Middle frontal gyrus (tissue), 1 donor: ENCODE data around the gene DAZ2.
"Not testable (repeated sequence)": the region's sequence is repeated elsewhere in the genome, so short reads cannot be mapped to it uniquely, and the experiment has no call there.

ENCODE experiments used
- DNase-seq: peaks from one replicate; pipeline ENCODE4 v3.0.0-alpha.2; 2015; ENCODE audit warnings: low spot score; ENCODE audit errors: extremely low spot score

Gene DAZ2, protein sequence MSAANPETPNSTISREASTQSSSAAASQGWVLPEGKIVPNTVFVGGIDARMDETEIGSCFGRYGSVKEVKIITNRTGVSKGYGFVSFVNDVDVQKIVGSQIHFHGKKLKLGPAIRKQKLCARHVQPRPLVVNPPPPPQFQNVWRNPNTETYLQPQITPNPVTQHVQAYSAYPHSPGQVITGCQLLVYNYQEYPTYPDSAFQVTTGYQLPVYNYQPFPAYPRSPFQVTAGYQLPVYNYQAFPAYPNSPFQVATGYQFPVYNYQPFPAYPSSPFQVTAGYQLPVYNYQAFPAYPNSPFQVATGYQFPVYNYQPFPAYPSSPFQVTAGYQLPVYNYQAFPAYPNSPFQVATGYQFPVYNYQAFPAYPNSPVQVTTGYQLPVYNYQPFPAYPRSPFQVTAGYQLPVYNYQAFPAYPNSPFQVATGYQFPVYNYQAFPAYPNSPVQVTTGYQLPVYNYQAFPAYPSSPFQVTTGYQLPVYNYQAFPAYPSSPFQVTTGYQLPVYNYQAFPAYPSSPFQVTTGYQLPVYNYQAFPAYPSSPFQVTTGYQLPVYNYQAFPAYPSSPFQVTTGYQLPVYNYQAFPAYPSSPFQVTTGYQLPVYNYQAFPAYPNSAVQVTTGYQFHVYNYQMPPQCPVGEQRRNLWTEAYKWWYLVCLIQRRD

GRCh38 chrY:23219233-23219632, at the start of gene DAZ2:
TSS of gene DAZ2 (plus strand) at chrY:23219533. CDS start at chrY:23219741, 208 bp downstream.
- DNase-seq, result not testable (repeated sequence)

- DNase-seq, result not testable (repeated sequence)
Measured at GRCh38 chrY:23198908-23199307, 20.4 kb upstream of the DAZ2 start, which contains the start of gene DAZ1. TSS of gene DAZ1 (minus strand) at chrY:23199008. CDS start at chrY:23198800, 208 bp downstream.

- not testable (repeated sequence) for DNase-seq
Measured at GRCh38 chrY:23207455-23207854, 11.9 kb upstream of the DAZ2 start.

DNA sequence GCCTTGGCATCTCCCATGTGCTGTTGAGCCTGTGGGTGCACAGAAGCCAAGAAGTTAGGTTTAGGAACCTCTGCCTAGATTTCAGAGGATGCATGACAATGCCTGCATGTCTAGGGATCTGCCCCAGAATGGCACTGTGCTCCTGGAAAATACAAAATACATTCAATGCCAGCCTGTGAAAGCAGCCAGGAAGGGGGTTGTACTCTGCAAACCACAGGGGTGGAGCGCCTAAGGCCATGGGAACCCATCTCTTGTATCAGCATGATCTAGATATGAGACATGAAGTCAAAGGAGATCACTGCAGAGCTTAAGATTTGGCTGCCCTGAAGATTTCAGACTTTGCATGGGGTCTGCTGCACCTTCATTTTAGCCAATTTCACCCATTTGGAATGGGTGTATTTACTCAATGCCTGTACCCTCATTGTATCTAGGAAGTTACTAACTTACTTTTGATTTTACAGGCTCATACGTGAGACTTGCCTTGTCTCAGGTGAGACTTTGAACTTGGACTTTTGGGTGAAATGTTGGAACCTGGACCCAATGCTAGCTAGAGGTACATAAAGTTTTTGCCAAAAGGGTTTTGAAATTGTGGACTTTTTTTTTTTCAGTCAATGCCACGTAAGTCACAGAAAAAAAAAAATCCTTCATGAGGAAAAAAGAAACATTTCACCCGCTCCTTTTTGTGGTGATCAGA, 9.4 kb upstream of the DAZ2 start:
- not testable (repeated sequence) for DNase-seq

- not testable (repeated sequence) for DNase-seq
Measured at GRCh38 chrY:23210681-23211080, 8.7 kb upstream of the DAZ2 start.
